Fibroblast of mammary gland (primary cell): ENCODE data around the gene MMP20.

Experiments
- DNase-seq: peaks from one replicate; pipeline ENCODE4 v3.0.0-alpha.2; 2010; ENCODE audit warnings: low read depth
- H3K4me3 ChIP-seq: 2 replicates; pipeline ENCODE4 v1.5.1; 2011; ENCODE audit warnings: low read depth, mild to moderate bottlenecking, low read length, moderate library complexity; ENCODE audit not compliant: control insufficient read depth
- TF ChIP-seq, protein P1 (sequence below): conservative IDR thresholded peaks from 2 replicates; pipeline ENCODE4 v1.5.1; 2011; ENCODE audit warnings: low read depth, low read length, inconsistent platforms; ENCODE audit not compliant: control insufficient read depth, insufficient read depth

Gene MMP20

DNA sequence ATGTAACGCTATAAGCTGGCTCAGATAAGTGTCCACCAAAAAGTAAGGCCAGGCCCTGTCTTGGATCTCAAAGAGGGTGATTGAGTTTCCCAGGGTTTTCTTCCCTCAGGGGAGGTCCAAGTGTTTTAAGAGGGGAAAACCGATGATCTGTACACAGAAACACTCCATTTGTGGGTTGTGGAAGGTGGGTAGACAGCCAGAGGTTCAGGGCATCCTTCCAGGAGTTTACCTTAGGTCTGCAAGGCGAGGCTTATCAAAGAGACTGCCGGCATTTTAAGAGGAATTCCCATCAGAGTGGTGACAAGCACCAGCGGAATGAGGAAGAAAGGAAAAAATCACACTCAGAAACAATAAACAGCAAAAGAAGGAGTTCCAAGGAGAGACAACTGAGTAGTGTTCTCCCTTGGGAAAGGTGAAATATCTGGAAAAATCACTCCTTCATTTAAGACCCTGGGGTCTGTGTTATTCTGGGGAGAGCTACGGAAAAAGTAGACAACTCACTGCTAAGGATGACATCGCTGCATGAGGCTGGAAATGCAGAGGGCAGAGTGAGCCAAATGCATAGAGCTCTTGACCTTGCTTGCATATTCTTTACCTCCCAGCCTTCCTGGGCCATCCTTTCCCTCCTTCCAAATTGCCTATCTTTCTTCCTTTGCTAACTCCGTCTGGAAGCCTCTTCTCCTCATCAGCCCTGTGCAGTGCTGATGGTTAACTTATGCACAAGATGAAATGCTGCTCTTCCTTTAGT, 72.5 kb downstream of the MMP20 start:
- TF ChIP-seq, protein P1, sequence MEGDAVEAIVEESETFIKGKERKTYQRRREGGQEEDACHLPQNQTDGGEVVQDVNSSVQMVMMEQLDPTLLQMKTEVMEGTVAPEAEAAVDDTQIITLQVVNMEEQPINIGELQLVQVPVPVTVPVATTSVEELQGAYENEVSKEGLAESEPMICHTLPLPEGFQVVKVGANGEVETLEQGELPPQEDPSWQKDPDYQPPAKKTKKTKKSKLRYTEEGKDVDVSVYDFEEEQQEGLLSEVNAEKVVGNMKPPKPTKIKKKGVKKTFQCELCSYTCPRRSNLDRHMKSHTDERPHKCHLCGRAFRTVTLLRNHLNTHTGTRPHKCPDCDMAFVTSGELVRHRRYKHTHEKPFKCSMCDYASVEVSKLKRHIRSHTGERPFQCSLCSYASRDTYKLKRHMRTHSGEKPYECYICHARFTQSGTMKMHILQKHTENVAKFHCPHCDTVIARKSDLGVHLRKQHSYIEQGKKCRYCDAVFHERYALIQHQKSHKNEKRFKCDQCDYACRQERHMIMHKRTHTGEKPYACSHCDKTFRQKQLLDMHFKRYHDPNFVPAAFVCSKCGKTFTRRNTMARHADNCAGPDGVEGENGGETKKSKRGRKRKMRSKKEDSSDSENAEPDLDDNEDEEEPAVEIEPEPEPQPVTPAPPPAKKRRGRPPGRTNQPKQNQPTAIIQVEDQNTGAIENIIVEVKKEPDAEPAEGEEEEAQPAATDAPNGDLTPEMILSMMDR = no peak

DNA sequence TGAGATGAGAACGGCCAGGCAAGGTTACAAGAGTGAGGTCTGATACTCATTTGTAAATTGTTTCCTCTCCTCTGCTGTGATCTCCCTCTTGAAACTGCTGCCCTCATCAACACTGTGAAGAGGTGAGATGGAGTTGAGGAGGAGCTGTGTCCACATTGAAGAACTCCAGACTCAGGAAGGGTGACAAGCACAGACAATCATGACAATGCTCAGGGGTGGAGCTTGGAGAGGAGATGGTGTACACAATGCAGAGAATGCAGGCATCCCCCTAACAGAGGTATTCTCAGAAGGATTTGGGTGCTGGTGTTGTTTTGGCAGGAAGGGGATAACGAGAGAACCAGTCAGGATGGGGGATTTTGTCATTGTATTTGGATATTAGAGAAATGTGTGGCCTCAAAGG, 73.1 kb downstream of the MMP20 start:
- TF ChIP-seq, protein P1 = no peak
- no peak for DNase-seq
- no peak overlapping the region for H3K4me3 ChIP-seq

More for the DNA sequence above, 72.5 kb downstream of the MMP20 start:
- no peak overlapping the region for H3K4me3 ChIP-seq
- DNase-seq = no peak

- TF ChIP-seq, protein P1 = no peak
- no peak for DNase-seq
- no peak overlapping the region for H3K4me3 ChIP-seq
These were observed 73.9 kb downstream of the MMP20 start for GRCh38 chr11:102551169-102551781.

- H3K4me3 ChIP-seq = no peak overlapping the region
- no peak for DNase-seq
- TF ChIP-seq, protein P1 = no peak
These were observed 78.1 kb downstream of the MMP20 start for GRCh38 chr11:102546923-102547471.

GRCh38 chr11:102546427-102546826, 78.7 kb downstream of the MMP20 start:
- H3K4me3 ChIP-seq = no peak overlapping the region
- peak; percentile 44 for DNase-seq
- TF ChIP-seq, protein P1 = no peak

DNA sequence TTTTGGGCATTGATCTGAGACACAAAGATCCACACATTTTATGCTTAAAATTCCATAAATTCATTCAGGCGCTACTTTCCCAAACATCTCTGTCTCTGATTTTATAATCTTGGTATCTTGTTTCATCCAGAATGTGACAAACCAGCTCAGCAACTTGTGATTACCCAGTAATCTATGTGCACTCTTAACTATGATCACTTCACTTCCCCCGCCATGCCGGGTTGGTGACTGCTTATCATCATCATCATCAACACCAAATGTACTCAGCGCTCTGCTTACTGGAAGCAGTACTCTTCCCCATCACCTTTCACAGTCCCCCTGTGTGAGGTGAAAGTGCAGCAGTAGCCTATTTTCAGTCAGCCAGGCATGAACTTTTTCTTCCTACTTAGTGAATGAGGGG, 79.4 kb downstream of the MMP20 start:
- no peak for DNase-seq
- TF ChIP-seq, protein P1 = no peak
- no peak overlapping the region for H3K4me3 ChIP-seq
